Endothelial cell of umbilical vein (primary cell): ENCODE measurements around the gene P2RX2. TPM values are rescaled to one million over a fixed set of nuclear protein-coding genes. Genes with fewer than 3 reads are reported as not detected.

Source experiments
- BruUV-seq: library from RNA; stranded (reverse); fragments of 400-500 nt; replicated peaks from 2 replicates; lab custom pipeline; 2021; lab: Mats Ljungman, UMichigan
- CTCF ChIA-PET: fragments of 300-600, 350-600 bp; sonication (Branson Sonifier 250); formaldehyde crosslinking; loops from one replicate; lab custom pipeline; 2021; ENCODE audit warnings: antibody characterized with exemption, inconsistent platforms; lab: Charles Lee
- POLR2A ChIA-PET: fragments of 300-600, 350-600 bp; sonication (Branson Sonifier 250); formaldehyde crosslinking; loops from one replicate; lab custom pipeline; 2021; ENCODE audit warnings: antibody characterized with exemption, inconsistent platforms; lab: Charles Lee
- DNase-seq: peaks from one replicate; pipeline ENCODE4 v3.0.0-alpha.2; 2011; ENCODE audit warnings: low read depth, low spot score
- FAIRE-seq: peaks from 2 replicates; lab custom pipeline; 2011; peaks lifted over from hg19 to GRCh38; lab: Jason Lieb, UNC
- H2AFZ ChIP-seq: 2 replicates; pipeline ENCODE4 v1.6.0; 2012; ENCODE audit warnings: low read depth, low read length, control low read depth, inconsistent platforms
- H3K27ac ChIP-seq: 2 replicates; pipeline ENCODE4 v1.5.1; 2011; ENCODE audit warnings: low read depth, mild to moderate bottlenecking, control low read depth, low read length, moderate library complexity; ENCODE audit not compliant: insufficient read depth
- H3K27me3 ChIP-seq, 2 experiments: 2 replicates each; pipeline versions ENCODE4 v1.6.0 to v1.6.1; 2011; ENCODE audit warnings: low read length in 2 of 2, mixed read lengths in 1 of 2; ENCODE audit not compliant: control insufficient read depth in 2 of 2, insufficient read depth in 2 of 2
- H3K36me3 ChIP-seq, 2 experiments: 2 replicates in 1 of 2; 3 replicates in 1 of 2; pipeline ENCODE4 v1.5.1; 2011; ENCODE audit warnings: low read length in 2 of 2, mild to moderate bottlenecking in 1 of 2, moderate library complexity in 1 of 2; ENCODE audit not compliant: control insufficient read depth in 2 of 2, insufficient read depth in 2 of 2; ENCODE audit errors: extremely low read depth in 1 of 2
- H3K4me1 ChIP-seq: 3 replicates; pipeline ENCODE4 v1.5.1; 2011; ENCODE audit warnings: mild to moderate bottlenecking, low read length; ENCODE audit not compliant: control insufficient read depth, insufficient read depth; ENCODE audit errors: extremely low read depth
- H3K4me2 ChIP-seq: 2 replicates; pipeline ENCODE4 v1.6.1; 2011; ENCODE audit warnings: low read length, control low read depth, mixed read lengths; ENCODE audit not compliant: insufficient read depth
- H3K4me3 ChIP-seq, 3 experiments: fragments of 200-600 bp in 1 of 3; sonication (generic), shearing (Covaris generic) in 1 of 3; replicated peaks in 1 of 3; 2 replicates each; pipeline ENCODE4 v1.5.1; 2011 to 2016; ENCODE audit warnings: control low read depth in 3 of 3, low read length in 3 of 3, mild to moderate bottlenecking in 2 of 3, inconsistent platforms in 1 of 3, low read depth in 1 of 3, moderate library complexity in 1 of 3; ENCODE audit not compliant: insufficient read depth in 1 of 3
- H3K79me2 ChIP-seq: 2 replicates; pipeline ENCODE4 v1.6.0; 2012; ENCODE audit warnings: low read length, inconsistent platforms; ENCODE audit not compliant: control insufficient read depth, insufficient read depth
- H3K9ac ChIP-seq: replicated peaks from 2 replicates; pipeline ENCODE3; 2011; ENCODE audit warnings: low read length, control low read depth; ENCODE audit not compliant: insufficient read depth; ENCODE audit errors: extremely low read depth
- H3K9me1 ChIP-seq: replicated peaks from 3 replicates; pipeline ENCODE4 v1.6.0; 2011; ENCODE audit warnings: mild to moderate bottlenecking, low read length; ENCODE audit not compliant: control insufficient read depth, insufficient read depth; ENCODE audit errors: extremely low read depth
- H3K9me3 ChIP-seq: replicated peaks from 2 replicates; pipeline ENCODE4 v1.5.1; 2012; ENCODE audit warnings: low read length, inconsistent platforms; ENCODE audit not compliant: control insufficient read depth, insufficient read depth
- H4K20me1 ChIP-seq: replicated peaks from 2 replicates; pipeline ENCODE3; 2011; ENCODE audit warnings: mild to moderate bottlenecking, low read length; ENCODE audit not compliant: control insufficient read depth, insufficient read depth; ENCODE audit errors: extremely low read depth
- EZH2 ChIP-seq: IDR thresholded peaks from 2 replicates; pipeline ENCODE4 v1.6.1; 2012; ENCODE audit warnings: borderline replicate concordance, low read depth, mild to moderate bottlenecking, moderate library complexity, low read length, inconsistent platforms; ENCODE audit not compliant: severe bottlenecking
- FOS ChIP-seq: IDR thresholded peaks from 2 replicates; pipeline ENCODE4 v1.6.1; 2011; ENCODE audit warnings: mild to moderate bottlenecking, low read length, moderate library complexity, borderline replicate concordance; ENCODE audit not compliant: insufficient read depth
- GATA2 ChIP-seq: IDR thresholded peaks from 2 replicates; pipeline ENCODE4 v1.7.0; 2011; ENCODE audit warnings: low read depth, mild to moderate bottlenecking, moderate library complexity, mixed read lengths, low read length; ENCODE audit not compliant: insufficient read length, insufficient read depth
- JUN ChIP-seq: IDR thresholded peaks from 2 replicates; pipeline ENCODE4 v1.6.1; 2011; ENCODE audit warnings: borderline replicate concordance, low read depth; ENCODE audit not compliant: insufficient read length, insufficient read depth
- MAX ChIP-seq: IDR thresholded peaks from 2 replicates; pipeline ENCODE4 v1.6.1; 2011; ENCODE audit not compliant: insufficient read depth, insufficient read length
- MYC ChIP-seq: IDR thresholded peaks from one replicate; pipeline ENCODE4 v1.6.1; 2011; ENCODE audit warnings: mild to moderate bottlenecking, low read depth, low read length
- POLR2A ChIP-seq: IDR thresholded peaks from 2 replicates; pipeline ENCODE4 v1.6.1; 2012; ENCODE audit warnings: low read depth, mild to moderate bottlenecking, control low read depth, low read length
- POLR2AphosphoS5 ChIP-seq: IDR thresholded peaks from 2 replicates; pipeline ENCODE4 v1.6.1; 2012; ENCODE audit warnings: low read depth, mild to moderate bottlenecking, control low read depth, low read length, moderate library complexity; ENCODE audit not compliant: insufficient read depth
- dilution Hi-C: fragments of 300-500 bp; cut with MboI; formaldehyde crosslinking; loops from one replicate; pipeline ENCODE4 v1.15.0; 2019; ENCODE audit warnings: low sequenced_read_pairs; ENCODE audit not compliant: extremely low pct_ligation_motif_present
- intact Hi-C: fragments of 100-400 bp; cut with micrococcal nuclease; formaldehyde crosslinking; loops from one replicate; pipeline ENCODE4 v1.10.0; 2022
- polyA plus RNA-seq, 4 experiments: library from polyadenylated mRNA; depleted of rRNA in 3 of 4; stranded (reverse) in 3 of 4; unstranded in 1 of 4; fragments of >200 nt; gene quantifications; 2 replicates each; pipeline versions ENCODE4 v1.2.1 to v1.2.3, GENCODE V29; 2011 to 2012; ENCODE audit warnings: missing spikeins in 1 of 4
- total RNA-seq: library from RNA; stranded (reverse); gene quantifications from 2 replicates; pipeline ENCODE4 v1.2.3, GENCODE V29; 2021
- TF ChIP-seq, protein P1 (sequence below), 2 donors: IDR thresholded peaks; 1 replicate in 1 of 2; 2 replicates in 1 of 2; pipeline ENCODE4 v1.5.1; 2011; ENCODE audit warnings: low read length in 2 of 2, mild to moderate bottlenecking in 2 of 2, moderate library complexity in 2 of 2, control low read depth in 1 of 2, inconsistent platforms in 1 of 2, low read depth in 1 of 2; ENCODE audit not compliant: insufficient read depth in 1 of 2; ENCODE audit errors: extremely low read depth in 1 of 2

Gene P2RX2
- total and polyA plus RNA-seq, 2 donors (not counting 3 experiments of a cell fraction or from before 2014, with no cell fraction given): not detected

GRCh38 chr12:132595183-132595582 lies 23.4 kb upstream of the P2RX2 start:
- CTCF ChIA-PET: interaction anchor here (1.1 to 2.0 kb wide), 6 partner anchors 10 to 34 kb away, joined by 3 to 11 read pairs (median 4); partner anchors contain the start of gene LRCOL1
- Histone ChIP-seq H3K9me1 (no peaks in the 10 kb centered on the region), H3K9ac (no peak overlapping the region), H3K4me2 (no peak overlapping the region), H4K20me1 (no peaks in the 10 kb centered on the region), H3K27me3 (no peaks in the 10 kb centered on the region), H3K4me1 (peaks cover 3% of the 10 kb centered on the region), H3K27ac (no peak overlapping the region), H3K4me3 (no peak overlapping the region), H3K9me3 (no peaks in the 10 kb centered on the region), H3K36me3 (no peaks in the 10 kb centered on the region), H2AFZ (no peak overlapping the region), H3K79me2 (no peaks in the 10 kb centered on the region)
- no TSS peak for BruUV-seq
- intact Hi-C loops: loop anchor here (5.0 kb wide), 1 partner anchor 88 kb away; no protein-coding TSS in a partner anchor
- TF ChIP-seq MYC (no peak), GATA2 (no peak), MAX (no peak), JUN (no peak), POLR2AphosphoS5 (no peak), FOS (no peak), POLR2A (no peak), EZH2 (no peak)
- TF ChIP-seq, protein P1, sequence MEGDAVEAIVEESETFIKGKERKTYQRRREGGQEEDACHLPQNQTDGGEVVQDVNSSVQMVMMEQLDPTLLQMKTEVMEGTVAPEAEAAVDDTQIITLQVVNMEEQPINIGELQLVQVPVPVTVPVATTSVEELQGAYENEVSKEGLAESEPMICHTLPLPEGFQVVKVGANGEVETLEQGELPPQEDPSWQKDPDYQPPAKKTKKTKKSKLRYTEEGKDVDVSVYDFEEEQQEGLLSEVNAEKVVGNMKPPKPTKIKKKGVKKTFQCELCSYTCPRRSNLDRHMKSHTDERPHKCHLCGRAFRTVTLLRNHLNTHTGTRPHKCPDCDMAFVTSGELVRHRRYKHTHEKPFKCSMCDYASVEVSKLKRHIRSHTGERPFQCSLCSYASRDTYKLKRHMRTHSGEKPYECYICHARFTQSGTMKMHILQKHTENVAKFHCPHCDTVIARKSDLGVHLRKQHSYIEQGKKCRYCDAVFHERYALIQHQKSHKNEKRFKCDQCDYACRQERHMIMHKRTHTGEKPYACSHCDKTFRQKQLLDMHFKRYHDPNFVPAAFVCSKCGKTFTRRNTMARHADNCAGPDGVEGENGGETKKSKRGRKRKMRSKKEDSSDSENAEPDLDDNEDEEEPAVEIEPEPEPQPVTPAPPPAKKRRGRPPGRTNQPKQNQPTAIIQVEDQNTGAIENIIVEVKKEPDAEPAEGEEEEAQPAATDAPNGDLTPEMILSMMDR (IDR thresholded peaks at IDR 0.05; ENCODE audit: extremely low read depth in 1 of 2, insufficient read depth in 1 of 2, low read depth in 1 of 2, low read length in 2 of 2): no peak
- POLR2A ChIA-PET: interaction anchor here (0.5 kb wide), 1 partner anchor 57 kb away, joined by 8 read pairs; no protein-coding TSS in a partner anchor
- dilution Hi-C loops: no loop called here
- FAIRE-seq (no peak), DNase-seq (no peak)
